Vagina (tissue), 2 donors: Measurements from ENCODE around the gene MTURN.

Experiments used
- CTCF ChIP-seq, 3 experiments: fragments of 450-650 bp in 2 of 3; fragments of 200-600 bp in 1 of 3; sonication (generic) in 1 of 3; IDR thresholded peaks; one replicate each; pipeline ENCODE4 v1.5.1; 2017 to 2019; ENCODE audit warnings: antibody characterized with exemption in 3 of 3, mild to moderate bottlenecking in 2 of 3, moderate library complexity in 2 of 3
- POLR2A ChIP-seq, 2 donors: fragments of 450-650 bp; IDR thresholded peaks; one replicate each; pipeline ENCODE4 v1.6.1; 2017; ENCODE audit warnings: antibody characterized with exemption in 2 of 2, mild to moderate bottlenecking in 2 of 2, moderate library complexity in 2 of 2
- POLR2AphosphoS5 ChIP-seq, 2 donors: sonication (generic); formaldehyde crosslinking; IDR thresholded peaks; one replicate each; pipeline ENCODE4 v1.9.0; 2017; ENCODE audit warnings: antibody characterized with exemption in 2 of 2, mild to moderate bottlenecking in 2 of 2, low read depth in 1 of 2; ENCODE audit not compliant: insufficient read depth in 1 of 2

DNA sequence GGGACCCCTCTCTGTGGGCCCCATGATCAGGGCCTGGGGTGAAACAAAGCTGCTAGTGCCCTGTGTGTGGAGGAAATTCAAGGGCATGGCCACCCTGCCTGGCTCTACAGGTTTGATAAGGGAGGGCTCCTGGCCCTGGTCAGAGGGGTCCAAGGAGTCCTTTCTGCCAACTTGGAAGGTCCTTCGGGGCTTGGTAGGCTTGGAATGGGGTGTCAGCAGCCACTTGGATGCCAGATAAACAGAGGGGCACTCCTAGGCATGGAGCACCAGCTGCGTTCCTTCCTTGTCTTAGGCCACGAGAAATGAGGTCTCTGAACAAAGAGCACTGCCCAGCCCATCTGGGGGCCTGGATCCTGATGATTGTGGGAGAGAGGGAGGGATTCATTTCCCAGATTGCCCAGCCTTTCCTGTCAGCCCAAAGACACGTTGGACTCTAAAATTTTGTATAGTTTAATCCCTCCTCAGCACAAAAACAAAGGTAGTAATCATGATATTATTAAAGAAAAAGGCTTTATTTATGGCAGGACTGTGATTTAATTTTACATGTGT lies 5.1 kb downstream of the MTURN start:
- no peak for TF ChIP-seq CTCF (IDR thresholded peaks at IDR 0.05)
- TF ChIP-seq POLR2AphosphoS5 (IDR thresholded peaks at IDR 0.05; ENCODE audit: insufficient read depth in 1 of 2, low read depth in 1 of 2) = no peak
- no peak for TF ChIP-seq POLR2A (IDR thresholded peaks at IDR 0.05)
